Activated CD4-positive, alpha-beta T cell treated with anti-CD3 and anti-CD28 coated beads, Interleukin-2, amount 10 ng/mL, durations not matched to agents 7 days and 5 days (primary cell): ENCODE data around the gene CASP8. TPM values are rescaled to one million over a fixed set of nuclear protein-coding genes. Genes with fewer than 3 reads are reported as not detected.
A peak's percentile ranks its signal among the peaks of the same experiment; 100 is the strongest.

Experiments
- CTCF ChIA-PET: fragments of 350-600 bp; sonication (Branson Sonifier 250); formaldehyde crosslinking; loops from one replicate; lab custom pipeline; 2021; ENCODE audit warnings: antibody characterized with exemption; lab: Charles Lee
- POLR2A ChIA-PET: fragments of 350-600 bp; sonication (Branson Sonifier 250); formaldehyde crosslinking; loops from one replicate; lab custom pipeline; 2021; ENCODE audit warnings: antibody characterized with exemption; lab: Charles Lee
- DNase-seq: peaks from one replicate; pipeline ENCODE4 v3.0.0-alpha.2; 2020
- H3K27ac Mint-ChIP-seq: one replicate; pipeline ENCODE4 v1.8.0; 2021; ENCODE audit warnings: mild to moderate bottlenecking, moderate library complexity, mixed read lengths
- H3K27me3 Mint-ChIP-seq: one replicate; pipeline ENCODE4 v1.8.0; 2021; ENCODE audit warnings: mixed read lengths
- H3K36me3 Mint-ChIP-seq: one replicate; pipeline ENCODE4 v1.8.0; 2021; ENCODE audit warnings: low read depth, mixed read lengths
- H3K4me1 Mint-ChIP-seq: one replicate; pipeline ENCODE4 v1.8.0; 2021; ENCODE audit warnings: mixed read lengths
- H3K4me3 Mint-ChIP-seq: one replicate; pipeline ENCODE4 v1.8.0; 2021; ENCODE audit warnings: mild to moderate bottlenecking, moderate library complexity, mixed read lengths
- H3K9me3 Mint-ChIP-seq: one replicate; pipeline ENCODE4 v1.8.0; 2021; ENCODE audit warnings: mixed read lengths
- total RNA-seq, 2 experiments: library from RNA; stranded (reverse); gene quantifications; one replicate each; pipeline ENCODE4 v1.2.3, GENCODE V29; 2021

Gene CASP8
- total RNA-seq, 2 experiments from 2014 or later: 73.6 to 77.7 TPM

- peaks cover 68% of the 10 kb centered on the region for H3K4me1 Mint-ChIP-seq
- H3K36me3 Mint-ChIP-seq: peaks cover 46% of the 10 kb centered on the region
- ChIA-PET CTCF (interaction anchor here (0.9 to 4.5 kb wide), 3 partner anchors 17 to 29 kb away, joined by 3 to 39 read pairs (median 4); no protein-coding TSS in a partner anchor), POLR2A (interaction anchor here (0.6 to 3.5 kb wide), 4 partner anchors 28 to 1977 kb away, joined by 3 to 40 read pairs (median 4); partner anchors contain the start of gene CYP20A1)
- H3K27me3 Mint-ChIP-seq: no peaks in the 10 kb centered on the region
- peak overlapping the region; percentile 95 for H3K4me3 Mint-ChIP-seq
- no peaks in the 10 kb centered on the region for H3K9me3 Mint-ChIP-seq
- peak overlapping the region; percentile 95 for H3K27ac Mint-ChIP-seq
- no peak for DNase-seq
These were observed 1.6 kb downstream of the CASP8 start for GRCh38 chr2:201261906-201262305.

DNA sequence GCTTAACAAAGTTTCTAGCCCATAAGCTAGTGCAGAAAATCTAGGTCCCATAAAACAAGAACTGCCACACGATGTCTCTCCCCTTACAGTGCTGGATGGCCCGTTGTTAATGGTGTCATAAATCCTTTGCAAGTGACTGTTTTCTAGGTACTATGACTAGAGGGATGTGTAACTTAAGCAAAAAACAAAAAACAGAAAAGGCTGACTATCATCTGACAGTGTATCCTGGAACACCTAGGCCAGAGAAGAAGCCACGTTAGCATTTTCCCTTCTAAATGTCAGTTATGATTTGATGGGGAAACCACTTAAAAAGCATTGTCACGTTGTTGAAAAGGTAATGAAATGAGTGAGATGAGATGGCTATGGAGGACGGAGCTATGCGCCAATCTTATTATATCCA, 2.4 kb downstream of the CASP8 start:
- ChIA-PET POLR2A (interaction anchor here (0.6 to 1.0 kb wide), 2 partner anchors 26 to 1976 kb away, joined by 3 to 8 read pairs; partner anchors contain the start of gene CYP20A1), CTCF (interaction anchor here (0.9 to 4.5 kb wide), 3 partner anchors 16 to 30 kb away, joined by 3 to 39 read pairs (median 4); no protein-coding TSS in a partner anchor)
- Mint-ChIP-seq H3K4me3 (peak overlapping the region; percentile 76), H3K4me1 (peaks cover 69% of the 10 kb centered on the region), H3K9me3 (no peaks in the 10 kb centered on the region), H3K27ac (peak overlapping the region; percentile 84), H3K36me3 (peaks cover 53% of the 10 kb centered on the region), H3K27me3 (no peaks in the 10 kb centered on the region)
- peak; percentile 26 for DNase-seq

DNA sequence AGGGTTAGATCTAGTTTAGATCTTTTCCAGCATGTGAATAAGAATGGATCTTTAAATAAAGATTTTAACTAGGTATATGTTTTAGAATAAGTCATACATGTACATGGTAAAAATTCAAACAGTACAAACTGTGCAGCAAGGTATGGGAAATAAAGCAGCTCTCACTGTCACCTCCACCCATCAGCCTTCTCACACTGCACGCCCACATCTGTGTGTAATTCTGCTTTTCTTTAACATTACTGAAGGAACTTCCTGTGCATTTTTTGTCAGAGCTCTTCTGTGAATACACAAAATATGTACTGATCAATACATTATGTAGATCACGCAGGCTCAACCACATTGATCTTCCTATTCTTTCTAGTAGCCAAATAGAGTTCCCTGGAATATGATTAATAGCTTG, 3.4 kb downstream of the CASP8 start:
- Mint-ChIP-seq H3K9me3 (no peaks in the 10 kb centered on the region), H3K36me3 (peaks cover 57% of the 10 kb centered on the region), H3K27me3 (no peaks in the 10 kb centered on the region), H3K4me1 (peaks cover 65% of the 10 kb centered on the region), H3K4me3 (peak overlapping the region; percentile 76), H3K27ac (peak overlapping the region; percentile 84)
- ChIA-PET POLR2A (no interaction called here), CTCF (interaction anchor here (0.8 to 2.3 kb wide), 4 partner anchors 15 to 362 kb away, joined by 3 to 9 read pairs (median 6); no protein-coding TSS in a partner anchor)
- DNase-seq: peak; percentile 36

- no peaks in the 10 kb centered on the region for H3K27me3 Mint-ChIP-seq
- peak overlapping the region; percentile 84 for H3K27ac Mint-ChIP-seq
- peaks cover 65% of the 10 kb centered on the region for H3K36me3 Mint-ChIP-seq
- no peaks in the 10 kb centered on the region for H3K9me3 Mint-ChIP-seq
- CTCF ChIA-PET: interaction anchor here (0.8 to 2.3 kb wide), 4 partner anchors 15 to 34 kb away, joined by 3 to 9 read pairs (median 6); no protein-coding TSS in a partner anchor
- H3K4me1 Mint-ChIP-seq: peaks cover 66% of the 10 kb centered on the region
- POLR2A ChIA-PET: no interaction called here
- no peak for DNase-seq
- H3K4me3 Mint-ChIP-seq: peak overlapping the region; percentile 76
These were observed 4.3 kb downstream of the CASP8 start for GRCh38 chr2:201264472-201265173.

- Mint-ChIP-seq H3K9me3 (no peaks in the 10 kb centered on the region), H3K27ac (peak overlapping the region; percentile 46), H3K36me3 (peaks cover 72% of the 10 kb centered on the region), H3K4me1 (peaks cover 76% of the 10 kb centered on the region), H3K27me3 (no peaks in the 10 kb centered on the region), H3K4me3 (no peak overlapping the region)
- ChIA-PET CTCF (interaction anchor here (0.6 to 2.5 kb wide), 7 partner anchors 8 to 124 kb away, joined by 3 to 13 read pairs (median 4); no protein-coding TSS in a partner anchor), POLR2A (interaction anchor here (0.6 to 0.8 kb wide), 2 partner anchors 15 to 181 kb away, joined by 3 to 4 read pairs; no protein-coding TSS in a partner anchor)
- DNase-seq: no peak
These were observed 6.3 kb downstream of the CASP8 start for GRCh38 chr2:201266629-201267028.

DNA sequence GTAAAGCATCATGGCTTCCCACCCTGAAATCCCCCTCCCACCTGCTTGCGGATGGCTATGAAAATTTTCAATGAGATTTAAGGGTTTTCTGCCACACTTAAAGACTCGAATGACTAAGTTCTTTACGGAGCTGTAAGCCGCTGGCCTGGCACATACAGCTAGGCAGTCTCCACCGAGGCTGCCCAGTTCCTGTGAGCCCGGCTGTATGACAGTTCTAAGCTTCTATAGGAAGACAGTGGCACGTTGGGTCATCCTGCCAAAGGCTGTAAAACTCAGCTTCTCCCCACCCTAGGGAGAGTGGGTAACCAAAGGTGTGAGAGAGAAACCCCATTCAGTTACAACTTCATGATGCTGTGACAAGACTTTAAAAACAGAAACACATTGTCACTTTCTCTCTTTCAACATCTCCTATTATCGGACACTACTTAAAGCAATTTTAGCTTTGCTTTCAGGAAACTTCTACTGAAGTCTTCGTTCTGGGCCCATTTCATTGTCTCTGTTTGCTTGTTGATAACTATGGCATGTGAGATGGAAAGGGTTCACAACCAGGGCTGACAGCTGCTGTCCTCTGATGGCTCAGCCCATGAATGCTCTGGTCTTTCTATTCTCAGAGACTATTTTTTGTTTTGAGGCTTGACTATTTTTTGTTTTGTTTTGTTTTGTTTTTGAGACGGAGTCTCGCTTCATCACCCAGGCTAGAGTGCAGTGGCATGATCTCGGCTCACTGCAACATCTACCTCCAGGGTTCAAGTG, 7.1 kb downstream of the CASP8 start:
- DNase-seq: no peak
- H3K36me3 Mint-ChIP-seq: peaks cover 75% of the 10 kb centered on the region
- ChIA-PET POLR2A (interaction anchor here (0.6 to 0.8 kb wide), 3 partner anchors 14 to 180 kb away, joined by 3 to 4 read pairs (median 3); no protein-coding TSS in a partner anchor), CTCF (interaction anchor here (0.9 to 2.5 kb wide), 5 partner anchors 13 to 97 kb away, joined by 3 to 13 read pairs (median 5); no protein-coding TSS in a partner anchor)
- no peaks in the 10 kb centered on the region for H3K9me3 Mint-ChIP-seq
- no peaks in the 10 kb centered on the region for H3K27me3 Mint-ChIP-seq
- peaks cover 82% of the 10 kb centered on the region for H3K4me1 Mint-ChIP-seq
- peak overlapping the region; percentile 43 for H3K27ac Mint-ChIP-seq
- no peak overlapping the region for H3K4me3 Mint-ChIP-seq

- POLR2A ChIA-PET: no interaction called here
- Mint-ChIP-seq H3K4me3 (no peak overlapping the region), H3K9me3 (no peaks in the 10 kb centered on the region), H3K27me3 (no peaks in the 10 kb centered on the region), H3K27ac (no peak overlapping the region), H3K4me1 (peaks cover 74% of the 10 kb centered on the region), H3K36me3 (peaks cover 81% of the 10 kb centered on the region)
- CTCF ChIA-PET: interaction anchor here (1.0 to 1.7 kb wide), 5 partner anchors 10 to 38 kb away, joined by 3 to 8 read pairs (median 3); no protein-coding TSS in a partner anchor
- DNase-seq: no peak
These were observed 9.4 kb downstream of the CASP8 start for GRCh38 chr2:201269764-201270163.

GRCh38 chr2:201270293-201271001, 10.1 kb downstream of the CASP8 start:
- H3K4me1 Mint-ChIP-seq: peaks cover 74% of the 10 kb centered on the region
- ChIA-PET CTCF (interaction anchor here (0.6 to 1.7 kb wide), 5 partner anchors 9 to 331 kb away, joined by 3 to 8 read pairs (median 3); no protein-coding TSS in a partner anchor), POLR2A (no interaction called here)
- H3K9me3 Mint-ChIP-seq: no peaks in the 10 kb centered on the region
- peak overlapping the region; percentile 13 for H3K27ac Mint-ChIP-seq
- peaks cover 84% of the 10 kb centered on the region for H3K36me3 Mint-ChIP-seq
- no peak overlapping the region for H3K4me3 Mint-ChIP-seq
- no peaks in the 10 kb centered on the region for H3K27me3 Mint-ChIP-seq
- no peak for DNase-seq

DNA sequence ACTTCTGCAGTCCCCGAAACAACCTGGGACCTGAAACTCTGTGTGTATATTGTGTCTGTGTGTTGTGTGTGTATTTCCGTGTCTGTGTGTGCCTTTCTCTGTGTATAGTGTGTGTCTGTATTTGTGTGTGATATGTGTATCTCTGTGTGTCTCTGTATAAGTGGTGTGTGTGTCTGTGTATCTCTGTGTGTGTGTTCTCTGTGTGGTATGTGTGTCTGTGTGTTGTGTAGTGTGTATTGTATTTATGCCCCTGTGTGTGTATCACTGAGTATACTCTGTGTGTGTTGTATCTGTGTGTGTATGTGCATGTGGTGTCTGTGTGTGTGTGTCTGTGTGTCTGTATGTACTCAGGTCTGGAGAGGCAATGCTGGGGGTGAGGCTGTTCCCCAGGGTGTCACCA, 11.6 kb downstream of the CASP8 start:
- H3K27me3 Mint-ChIP-seq: no peaks in the 10 kb centered on the region
- H3K4me1 Mint-ChIP-seq: peaks cover 60% of the 10 kb centered on the region
- peak overlapping the region; percentile 70 for H3K27ac Mint-ChIP-seq
- CTCF ChIA-PET: no interaction called here
- H3K9me3 Mint-ChIP-seq: no peaks in the 10 kb centered on the region
- H3K36me3 Mint-ChIP-seq: peaks cover 81% of the 10 kb centered on the region
- POLR2A ChIA-PET: no interaction called here
- no peak overlapping the region for H3K4me3 Mint-ChIP-seq
- DNase-seq: no peak

DNA sequence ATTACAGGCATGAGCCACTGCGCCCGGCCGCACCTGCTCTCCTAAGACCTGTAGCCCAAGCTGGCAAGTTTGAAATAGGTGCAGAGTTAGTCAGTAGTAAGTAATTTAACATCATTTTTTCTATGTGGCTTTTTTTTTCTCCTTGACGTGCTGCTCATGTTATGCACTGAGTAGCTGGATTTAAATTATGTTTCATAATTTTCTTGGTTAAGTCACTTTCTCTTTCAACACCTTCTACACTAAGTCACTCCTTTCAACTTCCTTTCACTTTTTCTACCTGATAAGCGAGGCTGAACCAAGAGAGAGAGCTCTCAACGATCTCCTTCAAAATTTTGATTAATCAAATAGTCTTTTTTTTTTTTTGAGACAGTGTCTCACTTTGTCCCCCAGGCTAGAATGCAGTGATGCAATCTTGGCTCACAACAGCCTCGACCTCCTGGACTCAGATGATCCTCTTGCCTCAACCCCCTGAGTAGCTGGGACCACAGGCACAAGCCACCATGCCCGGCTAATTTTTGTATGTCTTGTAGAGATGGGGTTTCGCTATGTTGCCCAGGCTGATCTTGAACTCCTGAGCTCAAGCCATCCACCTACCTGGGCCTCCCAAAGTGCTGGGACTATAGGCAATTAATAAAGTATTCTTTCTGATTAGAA, 13.1 kb downstream of the CASP8 start:
- Mint-ChIP-seq H3K9me3 (no peaks in the 10 kb centered on the region), H3K27me3 (no peaks in the 10 kb centered on the region), H3K36me3 (peaks cover 82% of the 10 kb centered on the region), H3K27ac (peak overlapping the region; percentile 46), H3K4me3 (no peak overlapping the region), H3K4me1 (peaks cover 55% of the 10 kb centered on the region)
- CTCF ChIA-PET: interaction anchor here (0.6 to 2.4 kb wide), 6 partner anchors 26 to 178 kb away, joined by 3 to 8 read pairs (median 5); partner anchors contain the start of genes STRADB and TRAK2
- POLR2A ChIA-PET: no interaction called here
- DNase-seq: no peak

- H3K4me3 Mint-ChIP-seq: no peak overlapping the region
- H3K9me3 Mint-ChIP-seq: no peaks in the 10 kb centered on the region
- H3K4me1 Mint-ChIP-seq: peaks cover 56% of the 10 kb centered on the region
- peaks cover 82% of the 10 kb centered on the region for H3K36me3 Mint-ChIP-seq
- no peak overlapping the region for H3K27ac Mint-ChIP-seq
- CTCF ChIA-PET: interaction anchor here (0.6 to 2.4 kb wide), 2 partner anchors 43 to 218 kb away, joined by 4 to 8 read pairs; no protein-coding TSS in a partner anchor
- no peak for DNase-seq
- POLR2A ChIA-PET: no interaction called here
- no peaks in the 10 kb centered on the region for H3K27me3 Mint-ChIP-seq
These were observed 14.7 kb downstream of the CASP8 start for GRCh38 chr2:201275069-201275468.
